GM12864 (cell line): ENCODE data around the gene TSPAN12.

Source experiments
- DNase-seq: peaks from one replicate; pipeline ENCODE4 v3.0.0-alpha.2; 2011; ENCODE audit warnings: low read depth
- H3K4me3 ChIP-seq: 2 replicates; pipeline ENCODE4 v1.5.1; 2011; ENCODE audit warnings: mild to moderate bottlenecking, low read depth, low read length, control low read depth
- CTCF ChIP-seq: IDR thresholded peaks from 2 replicates; pipeline ENCODE4 v1.5.1; 2011; ENCODE audit warnings: low read depth, mild to moderate bottlenecking, moderate library complexity, low read length, control low read depth, inconsistent platforms; ENCODE audit errors: missing control alignments

The TSPAN12 gene

GRCh38 chr7:120833546-120833945 is 24.4 kb downstream of the TSPAN12 start:
- no peak overlapping the region for H3K4me3 ChIP-seq
- TF ChIP-seq CTCF, result no peak
- DNase-seq, result no peak

GRCh38 chr7:120832803-120833202 is 25.1 kb downstream of the TSPAN12 start:
- TF ChIP-seq CTCF, result no peak
- no peak overlapping the region for H3K4me3 ChIP-seq
- DNase-seq, result no peak

- DNase-seq, result no peak
- no peak for TF ChIP-seq CTCF
Observed at GRCh38 chr7:120831260-120831659, 26.7 kb downstream of the TSPAN12 start.

GRCh38 chr7:120829487-120829886 is 28.5 kb downstream of the TSPAN12 start:
- H3K4me3 ChIP-seq, result no peak overlapping the region
- TF ChIP-seq CTCF, result no peak
- DNase-seq, result no peak

More at GRCh38 chr7:120831260-120831659, 26.7 kb downstream of the TSPAN12 start:
- no peak overlapping the region for H3K4me3 ChIP-seq

GRCh38 chr7:120828528-120828927 is 29.4 kb downstream of the TSPAN12 start:
- DNase-seq, result no peak
- no peak overlapping the region for H3K4me3 ChIP-seq
- no peak for TF ChIP-seq CTCF

- no peak for TF ChIP-seq CTCF
- no peak for DNase-seq
- no peak overlapping the region for H3K4me3 ChIP-seq
Observed at GRCh38 chr7:120827371-120828118, 30.4 kb downstream of the TSPAN12 start.

- H3K4me3 ChIP-seq, result no peak overlapping the region
- DNase-seq, result no peak
- TF ChIP-seq CTCF, result no peak
Observed at GRCh38 chr7:120825576-120825975, 32.4 kb downstream of the TSPAN12 start.
